T1000 (cell line): ENCODE data around the gene CAB39.
"Not testable (repeated sequence)": the region's sequence is repeated elsewhere in the genome, so short reads cannot be mapped to it uniquely, and the experiment has no call there.

ENCODE experiments used
- DNase-seq: peaks from one replicate; lab custom pipeline; 2025; ENCODE audit warnings: mixed read lengths; lab: John Stamatoyannopoulos, UW

Gene CAB39

GRCh38 chr2:230684270-230685168 is 28.1 kb upstream of the CAB39 start:
- DNase-seq = peak; percentile 60

DNA sequence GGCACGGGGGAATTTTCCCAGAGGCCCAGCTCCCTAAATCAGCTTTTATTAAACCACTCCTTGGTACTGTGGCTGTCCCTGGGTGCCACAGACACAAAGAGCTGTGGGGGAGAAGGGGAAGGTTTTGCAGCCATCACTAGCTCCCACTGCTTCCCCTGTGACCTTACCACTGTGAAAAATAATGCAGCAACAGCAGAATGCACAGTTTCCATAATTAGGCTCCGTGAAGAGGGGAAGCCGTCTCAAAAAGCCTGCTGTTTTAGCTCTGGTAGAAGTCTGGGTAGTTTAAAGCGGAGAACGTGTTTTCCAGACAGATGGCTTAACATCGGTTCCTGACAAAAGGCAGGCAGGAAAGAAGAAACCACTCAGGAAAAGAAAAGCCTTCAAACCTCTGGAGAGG is 27.5 kb upstream of the CAB39 start:
- DNase-seq = no peak

GRCh38 chr2:230687498-230687897 is 25.1 kb upstream of the CAB39 start:
- peak; percentile 14 for DNase-seq

- DNase-seq = no peak
These were observed 24.2 kb upstream of the CAB39 start for GRCh38 chr2:230688490-230688889.

DNA sequence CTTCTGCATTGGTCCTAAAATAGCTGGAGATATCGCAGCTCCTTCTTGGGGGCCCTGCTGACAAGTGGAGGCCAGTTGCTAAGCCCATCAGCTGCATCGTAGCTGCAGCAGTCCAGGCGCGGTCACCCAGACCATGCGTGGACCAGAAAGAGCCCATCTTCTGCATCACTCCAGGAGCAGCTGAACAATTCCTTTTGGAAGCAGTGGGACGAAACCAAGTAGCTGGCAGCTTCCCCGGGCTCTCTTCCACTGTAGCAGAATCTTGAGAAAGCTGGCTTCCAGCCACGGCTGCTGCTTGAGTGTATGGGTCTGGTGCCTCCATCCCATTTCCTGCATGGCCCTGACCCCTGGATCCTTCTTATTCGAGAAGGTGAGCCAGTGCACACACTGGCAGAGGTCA is 22.2 kb upstream of the CAB39 start:
- DNase-seq = no peak

- DNase-seq = peak; percentile 63
These were observed 21.5 kb upstream of the CAB39 start for GRCh38 chr2:230691005-230691647.

DNA sequence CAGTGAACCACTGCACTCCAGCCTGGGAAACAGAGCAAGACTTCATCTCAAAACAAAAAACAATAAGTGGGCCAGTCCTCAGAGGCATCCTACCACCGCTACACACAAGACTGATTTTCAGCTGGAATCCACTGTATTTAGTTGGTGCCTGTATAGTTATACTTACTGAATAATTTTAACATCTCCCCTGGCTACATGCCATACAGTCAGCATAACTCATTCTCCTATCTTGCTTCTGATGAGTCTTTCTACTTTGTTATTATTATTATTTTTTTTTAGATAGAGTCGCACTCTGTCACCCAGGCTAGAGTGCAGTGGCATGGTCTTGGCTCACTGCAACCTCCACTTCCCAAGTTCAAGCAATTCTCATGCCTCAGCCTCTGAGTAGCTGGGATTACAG is 19.9 kb upstream of the CAB39 start:
- no peak for DNase-seq

DNA sequence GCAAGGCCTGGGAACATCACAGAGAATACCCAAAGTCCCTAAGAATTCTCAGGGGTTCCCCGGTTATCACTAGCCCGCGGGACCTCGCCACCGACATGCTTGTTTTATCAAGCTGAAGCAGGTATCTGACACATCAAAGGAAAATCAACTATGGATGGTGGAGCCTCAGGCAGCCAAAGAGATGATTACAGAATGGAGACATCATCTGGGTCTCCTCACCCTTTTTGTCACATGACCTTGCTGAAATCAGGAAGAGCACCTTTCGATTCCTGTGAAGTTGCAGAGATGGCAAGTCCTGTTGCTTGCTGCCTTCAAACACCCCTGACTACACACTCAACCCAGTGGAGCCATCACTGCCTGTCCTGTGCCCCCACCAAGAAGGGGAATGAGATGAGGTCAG is 19.2 kb upstream of the CAB39 start:
- no peak for DNase-seq

GRCh38 chr2:230694241-230694640 is 18.4 kb upstream of the CAB39 start:
- DNase-seq = no peak

GRCh38 chr2:230695551-230695950 is 17.1 kb upstream of the CAB39 start:
- DNase-seq = no peak

DNA sequence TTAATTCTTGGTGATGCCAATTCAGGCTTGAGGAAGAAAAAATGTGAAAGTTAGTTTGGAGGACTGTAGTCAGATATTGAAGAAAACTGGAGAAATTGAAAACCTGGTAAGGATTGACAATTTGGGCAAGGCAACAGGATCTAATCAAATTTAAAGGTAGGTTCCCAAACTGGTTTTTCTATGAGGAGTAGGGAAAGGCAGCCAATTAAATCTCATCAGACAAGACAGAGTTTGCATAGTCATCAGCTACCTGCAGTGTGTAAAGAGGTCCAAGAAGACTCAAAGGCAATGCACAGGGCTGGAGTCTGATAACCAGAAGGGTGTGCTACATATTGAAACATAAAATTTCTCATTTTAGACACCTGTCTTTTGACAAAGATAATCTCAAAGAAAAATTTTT is 16.0 kb upstream of the CAB39 start:
- no peak for DNase-seq

DNA sequence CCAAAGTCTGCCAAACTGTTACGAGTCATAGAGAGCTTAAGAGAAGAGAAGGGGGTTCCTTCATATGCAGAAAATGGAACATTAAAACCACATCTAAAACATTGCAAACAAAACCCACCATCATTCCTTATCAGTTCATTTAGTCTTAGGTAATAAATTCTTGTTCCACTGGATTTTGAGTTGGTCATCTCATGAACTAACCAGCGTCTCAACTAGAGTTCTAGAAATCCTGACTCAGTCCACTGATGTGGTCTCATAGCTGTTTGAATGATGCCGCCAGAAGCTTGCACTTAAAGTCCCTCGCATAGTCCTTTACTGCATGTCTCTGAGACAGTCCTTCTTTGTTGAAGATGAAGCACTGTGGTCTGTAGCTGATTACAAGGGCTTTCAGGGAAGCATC is 15.0 kb upstream of the CAB39 start:
- DNase-seq = no peak

GRCh38 chr2:230698753-230699152 is 13.9 kb upstream of the CAB39 start:
- not testable (repeated sequence) for DNase-seq

DNA sequence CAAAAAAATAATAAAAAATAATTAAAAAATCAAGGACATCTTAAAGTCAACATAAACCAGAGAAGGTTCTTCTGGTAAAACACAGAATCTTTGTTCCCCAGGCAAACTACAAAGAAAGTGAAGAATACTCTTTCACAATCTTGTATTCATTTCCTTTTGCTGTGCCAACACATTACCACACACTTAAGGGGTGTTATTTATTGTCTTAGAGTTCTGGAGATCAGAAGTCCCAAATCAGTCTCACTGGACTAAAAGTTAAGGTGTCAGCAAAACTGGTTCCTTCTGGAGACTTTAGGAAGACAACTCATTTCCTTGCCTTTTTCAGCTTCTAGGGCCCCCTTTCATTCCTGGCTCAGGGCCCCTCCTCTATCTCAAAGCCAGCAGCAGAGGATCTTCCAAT is 12.2 kb upstream of the CAB39 start:
- DNase-seq = no peak

GRCh38 chr2:230701308-230701707 is 11.3 kb upstream of the CAB39 start:
- no peak for DNase-seq

DNA sequence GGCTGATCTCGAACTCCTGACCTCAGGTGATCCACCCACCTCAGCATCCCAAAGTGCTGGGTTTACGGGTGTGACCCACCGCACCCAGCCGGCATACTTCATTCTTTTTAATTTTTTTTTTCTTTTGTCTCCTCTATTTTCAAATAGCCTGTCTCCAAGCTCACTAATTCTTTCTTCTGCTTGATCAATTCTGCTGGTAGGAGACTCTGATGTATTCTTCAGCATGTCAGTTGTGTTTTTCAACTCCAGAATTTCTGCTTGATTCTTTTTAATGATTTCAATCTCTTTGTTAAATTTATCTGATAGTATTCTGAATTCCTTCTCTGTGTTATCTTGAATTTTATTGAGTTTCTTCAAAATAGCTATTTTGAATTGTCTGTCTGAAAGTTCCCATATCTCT is 10.2 kb upstream of the CAB39 start:
- not testable (repeated sequence) for DNase-seq

- no peak for DNase-seq
These were observed 9.1 kb upstream of the CAB39 start for GRCh38 chr2:230703514-230703913.

DNA sequence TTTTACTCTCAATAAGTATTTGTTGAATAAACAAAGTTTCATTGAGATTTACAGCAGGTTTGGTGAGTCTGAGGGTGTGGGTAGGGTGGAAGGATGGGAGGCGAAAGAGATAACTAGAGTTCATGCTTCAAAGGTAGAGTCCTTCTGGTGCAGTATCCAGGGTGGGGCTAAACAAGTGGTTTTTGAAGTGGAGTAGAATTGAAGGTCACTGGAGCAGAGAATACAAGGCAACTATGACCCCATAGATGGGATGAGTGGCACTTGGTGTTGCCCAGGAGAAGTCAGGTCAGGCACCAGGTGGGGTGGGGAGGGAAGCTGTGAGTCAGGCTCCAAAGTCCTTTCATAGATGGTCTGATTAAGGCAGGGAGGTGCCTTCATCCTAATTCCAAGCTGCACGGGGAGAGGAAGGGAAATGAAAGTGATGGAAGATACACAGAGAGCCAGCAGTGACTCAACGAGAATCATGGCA is 6.6 kb upstream of the CAB39 start:
- no peak for DNase-seq

DNA sequence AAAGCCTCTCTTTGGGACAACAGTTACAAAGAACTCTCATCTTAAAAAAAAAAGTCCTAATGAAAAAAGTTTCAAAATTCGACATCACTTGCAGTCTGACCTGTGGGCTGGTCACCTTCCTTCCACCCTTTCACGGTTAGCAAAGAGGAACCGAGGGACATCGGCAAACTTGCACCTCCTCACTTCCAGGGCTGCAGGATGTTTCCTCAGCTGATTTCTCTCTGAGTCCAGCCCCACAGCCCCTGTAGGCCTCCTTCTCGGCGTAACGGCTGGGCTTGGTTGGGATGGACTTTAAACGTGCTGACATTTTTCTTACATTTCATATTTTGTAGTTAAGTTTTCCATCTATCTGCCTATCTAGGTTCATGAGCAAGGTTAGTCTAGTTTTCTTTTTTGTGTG is 5.7 kb upstream of the CAB39 start:
- no peak for DNase-seq

DNA sequence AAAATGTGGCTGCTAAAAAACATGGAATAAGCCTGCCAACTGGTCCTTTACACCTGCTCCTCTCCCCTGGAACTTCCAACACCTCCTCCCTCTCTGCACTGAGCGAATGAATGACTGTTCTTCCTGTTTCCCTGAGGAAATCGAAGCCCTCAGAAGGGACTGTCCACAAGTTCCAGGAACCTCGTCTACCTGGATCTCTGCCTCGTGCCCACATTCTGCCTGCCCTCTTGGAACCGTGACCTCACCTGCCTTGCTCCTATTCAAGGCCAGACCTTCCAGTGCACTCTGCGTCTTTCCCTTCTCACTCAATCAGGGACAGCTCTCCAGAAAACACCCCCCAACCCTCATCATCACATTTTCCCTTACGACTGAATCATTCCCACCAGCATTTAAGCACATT is 4.4 kb upstream of the CAB39 start:
- no peak for DNase-seq

DNA sequence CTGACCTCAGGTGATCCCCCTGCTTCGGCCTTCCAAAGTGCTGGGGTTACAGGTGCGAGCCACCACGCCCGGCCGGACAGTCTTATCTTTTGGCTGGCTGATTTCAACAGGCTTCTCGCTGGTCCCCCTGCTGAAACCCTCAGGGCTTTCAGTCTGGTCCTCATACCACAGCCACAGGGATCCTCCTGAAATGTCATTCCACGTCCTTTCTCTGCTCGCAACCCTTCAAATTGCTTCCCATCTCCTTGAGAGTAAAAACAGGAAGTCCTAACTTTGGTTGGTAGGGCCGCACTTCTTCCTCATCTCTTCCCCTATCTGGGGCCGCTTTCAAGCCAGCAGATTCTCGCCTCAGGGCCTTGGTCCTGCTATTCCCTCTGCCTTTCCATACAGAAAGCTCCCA is 1.4 kb upstream of the CAB39 start:
- DNase-seq = no peak

- no peak for DNase-seq
These were observed 891 bp downstream of the CAB39 start for GRCh38 chr2:230713331-230714135.

- DNase-seq = no peak
These were observed 1.5 kb downstream of the CAB39 start for GRCh38 chr2:230714136-230714480.
